Activated T-helper 17 cell treated with anti-CD3 and anti-CD28 coated beads, Interleukin-2, amount 50 U/mL, for 72 hours (primary cell): Measurements from ENCODE around the gene INPP5B. TPM values are rescaled to one million over a fixed set of nuclear protein-coding genes. Genes with fewer than 3 reads are reported as not detected.
A peak's percentile ranks its signal among the peaks of the same experiment; 100 is the strongest.

Experiments used
- ATAC-seq: fragments of 150-1000 bp; cut with Tn5 transposase; replicated peaks from 2 replicates; pipeline ENCODE4 v1.10.0; 2021; ENCODE audit warnings: mild to moderate bottlenecking, moderate library complexity
- H3K27ac Mint-ChIP-seq: one replicate; pipeline ENCODE4 v1.8.0; 2022; ENCODE audit warnings: mixed read lengths
- H3K27me3 Mint-ChIP-seq: one replicate; pipeline ENCODE4 v1.8.0; 2022; ENCODE audit warnings: mixed read lengths
- H3K36me3 Mint-ChIP-seq: one replicate; pipeline ENCODE4 v1.8.0; 2022; ENCODE audit warnings: low read depth, mild to moderate bottlenecking, mixed read lengths
- H3K4me1 Mint-ChIP-seq: one replicate; pipeline ENCODE4 v1.8.0; 2022; ENCODE audit warnings: mixed read lengths
- H3K4me3 Mint-ChIP-seq: one replicate; pipeline ENCODE4 v1.8.0; 2022; ENCODE audit warnings: mild to moderate bottlenecking, mixed read lengths
- H3K9me3 Mint-ChIP-seq: one replicate; pipeline ENCODE4 v1.8.0; 2022; ENCODE audit warnings: mixed read lengths
- total RNA-seq, 2 donors: library from RNA; stranded (reverse); gene quantifications; one replicate each; pipeline ENCODE4 v1.2.3, GENCODE V29; 2022

The INPP5B gene
- total RNA-seq, 2 donors from 2014 or later = 21.6 to 26.9 TPM

GRCh38 chr1:37954316-37954971 is 7.6 kb upstream of the INPP5B start:
- no peak for ATAC-seq
- H3K4me1 Mint-ChIP-seq = no peaks in the 10 kb centered on the region
- H3K36me3 Mint-ChIP-seq = peaks cover 36% of the 10 kb centered on the region
- H3K4me3 Mint-ChIP-seq = no peak overlapping the region
- no peaks in the 10 kb centered on the region for H3K9me3 Mint-ChIP-seq
- H3K27me3 Mint-ChIP-seq = no peaks in the 10 kb centered on the region
- no peak overlapping the region for H3K27ac Mint-ChIP-seq

- Mint-ChIP-seq H3K9me3 (no peaks in the 10 kb centered on the region), H3K4me1 (no peaks in the 10 kb centered on the region), H3K27ac (no peak overlapping the region), H3K27me3 (no peaks in the 10 kb centered on the region), H3K4me3 (no peak overlapping the region), H3K36me3 (peaks cover 19% of the 10 kb centered on the region)
- ATAC-seq = no peak
Observed at GRCh38 chr1:37952738-37953137, 5.9 kb upstream of the INPP5B start.

- no peaks in the 10 kb centered on the region for H3K9me3 Mint-ChIP-seq
- no peak overlapping the region for H3K4me3 Mint-ChIP-seq
- no peak for ATAC-seq
- no peaks in the 10 kb centered on the region for H3K4me1 Mint-ChIP-seq
- H3K36me3 Mint-ChIP-seq = peaks cover 12% of the 10 kb centered on the region
- H3K27ac Mint-ChIP-seq = no peak overlapping the region
- H3K27me3 Mint-ChIP-seq = no peaks in the 10 kb centered on the region
Observed at GRCh38 chr1:37951783-37952624, 5.2 kb upstream of the INPP5B start.

DNA sequence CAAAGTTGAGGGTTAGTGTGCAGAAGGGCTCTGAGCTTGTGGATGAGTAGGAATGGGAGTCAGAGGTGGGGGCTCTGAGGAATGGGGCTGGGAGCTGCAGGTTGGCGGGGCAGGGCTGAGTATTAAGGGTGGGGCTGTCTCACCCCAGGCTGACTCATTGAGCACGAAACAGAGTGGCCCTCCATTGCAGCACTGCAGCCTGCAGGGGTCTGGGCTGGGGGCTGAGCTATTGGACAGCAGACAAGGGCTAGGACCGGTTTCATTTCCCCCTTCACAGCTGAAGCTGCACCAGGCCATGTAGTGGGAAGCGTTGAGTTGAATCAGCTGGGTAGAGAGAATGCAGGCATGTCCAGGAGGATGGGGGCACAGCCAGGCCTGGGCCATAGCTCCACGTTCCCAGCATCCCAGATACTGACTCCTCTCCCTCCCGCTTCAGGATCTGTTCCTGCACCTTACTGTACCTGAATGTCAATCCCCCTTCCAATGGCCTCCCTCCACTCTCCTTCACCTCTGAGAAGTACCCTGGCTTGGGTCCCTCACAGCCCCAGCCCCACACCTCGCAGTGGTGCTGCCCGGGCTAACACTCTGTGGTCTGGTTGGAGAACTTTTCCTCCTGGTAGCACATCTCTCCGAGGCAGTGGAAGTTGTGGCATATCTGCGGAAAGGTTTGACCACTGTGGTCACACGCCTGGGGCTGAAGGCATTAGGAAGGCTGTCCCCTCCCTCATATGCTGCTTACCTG is 4.4 kb upstream of the INPP5B start:
- H3K9me3 Mint-ChIP-seq = no peaks in the 10 kb centered on the region
- no peak for ATAC-seq

GRCh38 chr1:37949524-37950152 is 2.8 kb upstream of the INPP5B start:
- ATAC-seq = no peak

More for the DNA sequence above, 4.4 kb upstream of the INPP5B start:
- no peak overlapping the region for H3K27ac Mint-ChIP-seq
- peaks cover 4% of the 10 kb centered on the region for H3K36me3 Mint-ChIP-seq
- no peaks in the 10 kb centered on the region for H3K4me1 Mint-ChIP-seq
- no peaks in the 10 kb centered on the region for H3K27me3 Mint-ChIP-seq
- H3K4me3 Mint-ChIP-seq = no peak overlapping the region

GRCh38 chr1:37948841-37949240 is 2.0 kb upstream of the INPP5B start:
- Mint-ChIP-seq H3K9me3 (no peaks in the 10 kb centered on the region), H3K4me3 (no peak overlapping the region), H3K27me3 (no peaks in the 10 kb centered on the region), H3K27ac (no peak overlapping the region), H3K36me3 (no peaks in the 10 kb centered on the region), H3K4me1 (no peaks in the 10 kb centered on the region)
- no peak for ATAC-seq

More at GRCh38 chr1:37949524-37950152, 2.8 kb upstream of the INPP5B start:
- H3K4me1 Mint-ChIP-seq = no peaks in the 10 kb centered on the region
- no peaks in the 10 kb centered on the region for H3K9me3 Mint-ChIP-seq
- no peaks in the 10 kb centered on the region for H3K36me3 Mint-ChIP-seq
- H3K4me3 Mint-ChIP-seq = no peak overlapping the region
- H3K27ac Mint-ChIP-seq = no peak overlapping the region
- no peaks in the 10 kb centered on the region for H3K27me3 Mint-ChIP-seq

DNA sequence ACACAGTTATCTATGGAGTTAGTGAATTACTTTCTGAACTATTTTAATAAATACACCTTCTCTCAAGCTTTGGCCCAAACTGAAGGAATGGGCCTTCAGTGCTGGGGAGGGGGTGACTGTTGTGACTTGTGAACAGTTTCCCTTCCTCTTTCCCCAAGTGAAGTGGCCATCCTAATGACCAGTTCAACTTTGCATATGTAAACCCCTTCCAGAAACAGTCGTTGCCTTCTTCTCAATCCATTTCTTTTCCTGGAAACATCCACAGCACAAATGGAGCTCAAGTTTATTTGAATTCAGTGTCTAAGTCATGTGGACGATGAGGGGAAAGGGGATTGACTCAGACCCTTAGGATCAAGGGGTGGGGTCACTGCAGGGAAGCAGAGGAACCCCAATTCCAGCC is 1.3 kb upstream of the INPP5B start:
- no peaks in the 10 kb centered on the region for H3K4me1 Mint-ChIP-seq
- H3K27me3 Mint-ChIP-seq = no peaks in the 10 kb centered on the region
- H3K36me3 Mint-ChIP-seq = no peaks in the 10 kb centered on the region
- no peaks in the 10 kb centered on the region for H3K9me3 Mint-ChIP-seq
- no peak for ATAC-seq
- peak overlapping the region; percentile 41 for H3K27ac Mint-ChIP-seq
- H3K4me3 Mint-ChIP-seq = no peak overlapping the region

GRCh38 chr1:37947364-37947763 is 511 bp upstream of the INPP5B start:
- H3K27me3 Mint-ChIP-seq = no peaks in the 10 kb centered on the region
- no peaks in the 10 kb centered on the region for H3K9me3 Mint-ChIP-seq
- peak overlapping the region; percentile 87 for H3K27ac Mint-ChIP-seq
- H3K4me3 Mint-ChIP-seq = peak overlapping the region; percentile 76
- no peaks in the 10 kb centered on the region for H3K4me1 Mint-ChIP-seq
- no peaks in the 10 kb centered on the region for H3K36me3 Mint-ChIP-seq
- peak; percentile 25 for ATAC-seq

DNA sequence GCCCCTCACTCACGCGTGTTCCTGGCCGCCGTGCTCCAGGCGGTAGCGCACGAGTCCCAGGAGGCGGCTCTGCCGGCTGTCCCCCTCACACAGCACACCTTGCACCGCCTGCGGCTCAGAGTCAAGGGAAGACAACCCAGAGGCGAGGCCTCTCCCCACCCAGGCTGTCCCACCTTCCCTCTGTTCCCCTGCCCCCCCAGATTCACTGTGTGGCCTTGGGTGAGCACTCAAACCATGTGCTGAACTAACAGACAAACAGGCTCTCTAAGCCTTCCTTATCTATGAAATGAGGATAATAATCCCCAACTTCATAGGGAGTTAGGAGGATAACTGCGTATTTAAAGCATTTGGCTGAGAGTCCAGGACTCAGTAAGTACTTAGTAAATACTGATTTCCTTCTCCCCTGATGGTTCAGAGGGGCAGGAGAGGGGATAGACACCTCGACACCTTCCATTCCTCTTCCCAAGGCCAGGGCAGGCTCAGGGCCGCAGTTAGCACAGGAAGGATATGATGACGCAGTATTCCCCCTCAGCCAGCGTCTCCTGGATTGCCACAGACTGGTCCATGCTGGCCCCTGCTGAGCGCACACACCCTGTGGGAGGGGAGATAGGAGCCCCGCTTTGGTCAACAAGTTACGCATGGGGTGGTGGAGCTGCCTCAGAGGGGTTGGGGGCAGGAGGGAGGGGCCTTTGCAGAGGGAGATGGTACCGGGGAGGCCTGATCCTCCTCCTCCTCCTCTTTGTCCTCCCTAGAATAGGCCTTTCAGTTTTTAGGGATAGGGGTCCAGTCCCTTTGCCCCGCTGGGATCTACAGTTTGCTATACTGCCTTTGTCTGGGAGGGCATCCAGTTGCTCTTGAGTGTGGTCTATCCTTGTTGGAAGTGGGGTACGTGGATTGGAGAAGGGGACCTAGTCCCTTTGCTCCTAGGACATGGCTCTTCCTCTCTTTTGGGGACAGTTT is 830 bp downstream of the INPP5B start:
- H3K9me3 Mint-ChIP-seq = no peaks in the 10 kb centered on the region
- H3K4me3 Mint-ChIP-seq = peak overlapping the region; percentile 76
- ATAC-seq = no peak
- H3K27me3 Mint-ChIP-seq = no peaks in the 10 kb centered on the region
- H3K36me3 Mint-ChIP-seq = no peaks in the 10 kb centered on the region
- peak overlapping the region; percentile 87 for H3K27ac Mint-ChIP-seq
- no peaks in the 10 kb centered on the region for H3K4me1 Mint-ChIP-seq

DNA sequence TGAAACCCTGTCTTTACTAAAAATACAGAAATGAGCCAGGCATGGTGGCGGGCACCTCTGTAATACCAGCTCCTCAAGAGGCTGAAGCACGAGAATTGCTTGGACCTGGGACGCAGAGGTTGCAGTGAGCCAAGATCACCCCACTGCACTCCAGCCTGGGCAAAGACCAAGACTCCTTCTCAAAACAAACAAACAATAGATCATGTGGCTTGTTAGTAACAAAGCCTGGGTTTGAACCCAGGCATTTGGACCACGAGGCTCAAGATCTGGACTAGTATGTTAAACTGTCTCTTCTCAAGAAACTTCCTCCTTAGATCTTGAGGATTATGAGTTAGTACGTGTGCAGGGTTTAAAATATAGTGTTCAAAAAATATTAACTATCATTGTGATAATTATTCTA is 1.6 kb downstream of the INPP5B start:
- no peaks in the 10 kb centered on the region for H3K27me3 Mint-ChIP-seq
- ATAC-seq = no peak
- no peaks in the 10 kb centered on the region for H3K9me3 Mint-ChIP-seq
- no peak overlapping the region for H3K27ac Mint-ChIP-seq
- no peaks in the 10 kb centered on the region for H3K36me3 Mint-ChIP-seq
- no peaks in the 10 kb centered on the region for H3K4me1 Mint-ChIP-seq
- H3K4me3 Mint-ChIP-seq = no peak overlapping the region

DNA sequence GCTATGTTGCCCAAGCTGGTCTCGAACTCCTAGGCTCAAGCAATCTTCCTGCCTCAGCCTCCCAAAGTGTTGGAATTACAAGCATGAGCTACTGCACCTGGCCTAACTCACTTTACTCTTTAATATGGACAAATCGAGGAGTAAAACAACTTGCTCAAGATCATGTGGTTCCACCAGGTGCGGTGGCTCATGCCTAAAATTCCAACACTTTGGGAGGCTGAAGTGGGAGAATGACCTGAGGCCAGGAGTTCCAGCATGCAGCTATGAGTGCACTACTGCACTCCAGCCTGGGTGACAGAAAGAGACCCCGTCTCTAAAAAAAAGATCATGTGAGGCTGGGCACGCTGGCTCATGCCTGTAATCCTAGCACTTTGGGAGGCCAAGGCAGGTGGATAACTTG is 2.0 kb downstream of the INPP5B start:
- Mint-ChIP-seq H3K27me3 (no peaks in the 10 kb centered on the region), H3K4me3 (no peak overlapping the region), H3K36me3 (no peaks in the 10 kb centered on the region), H3K4me1 (no peaks in the 10 kb centered on the region), H3K9me3 (no peaks in the 10 kb centered on the region), H3K27ac (no peak overlapping the region)
- no peak for ATAC-seq

GRCh38 chr1:37944086-37944763 is 2.6 kb downstream of the INPP5B start:
- no peaks in the 10 kb centered on the region for H3K4me1 Mint-ChIP-seq
- H3K9me3 Mint-ChIP-seq = no peaks in the 10 kb centered on the region
- no peak for ATAC-seq
- no peak overlapping the region for H3K4me3 Mint-ChIP-seq
- no peak overlapping the region for H3K27ac Mint-ChIP-seq
- no peaks in the 10 kb centered on the region for H3K27me3 Mint-ChIP-seq
- H3K36me3 Mint-ChIP-seq = no peaks in the 10 kb centered on the region

GRCh38 chr1:37940299-37940947 is 6.4 kb downstream of the INPP5B start:
- no peaks in the 10 kb centered on the region for H3K4me1 Mint-ChIP-seq
- H3K36me3 Mint-ChIP-seq = no peaks in the 10 kb centered on the region
- ATAC-seq = no peak
- H3K27ac Mint-ChIP-seq = no peak overlapping the region
- no peaks in the 10 kb centered on the region for H3K27me3 Mint-ChIP-seq
- H3K9me3 Mint-ChIP-seq = no peaks in the 10 kb centered on the region
- H3K4me3 Mint-ChIP-seq = no peak overlapping the region
